Memory B cell (primary cell): ENCODE measurements around the gene PCGF5.
"Not testable (repeated sequence)": the region's sequence is repeated elsewhere in the genome, so short reads cannot be mapped to it uniquely, and the experiment has no call there.

ENCODE experiments used
- ATAC-seq: fragments of 150-1000 bp; cut with Tn5 transposase; 2 replicates; pipeline ENCODE4 v1.10.0; 2021; ENCODE audit warnings: low read depth, mild to moderate bottlenecking, moderate library complexity
- DNase-seq, 2 donors: peaks; one replicate each; pipeline ENCODE4 v3.0.0; 2022; ENCODE audit warnings: low spot score in 2 of 2
- H3K27ac Mint-ChIP-seq: one replicate; pipeline ENCODE4 v1.8.0; 2022; ENCODE audit warnings: mild to moderate bottlenecking, moderate library complexity, mixed read lengths
- H3K27me3 Mint-ChIP-seq: one replicate; pipeline ENCODE4 v1.8.0; 2022; ENCODE audit warnings: mixed read lengths
- H3K36me3 Mint-ChIP-seq: one replicate; pipeline ENCODE4 v1.8.0; 2022; ENCODE audit warnings: mild to moderate bottlenecking, mixed read lengths
- H3K4me1 Mint-ChIP-seq: one replicate; pipeline ENCODE4 v1.8.0; 2022; ENCODE audit warnings: mixed read lengths
- H3K4me3 Mint-ChIP-seq: one replicate; pipeline ENCODE4 v1.8.0; 2022; ENCODE audit warnings: mild to moderate bottlenecking, moderate library complexity, mixed read lengths
- H3K9me3 Mint-ChIP-seq: one replicate; pipeline ENCODE4 v1.8.0; 2022; ENCODE audit warnings: mixed read lengths

The PCGF5 gene

GRCh38 chr10:91220194-91220953 is at the start of gene PCGF5:
PCGF5 (plus strand) TSS chr10:91220663; CDS start chr10:91222872, 2,209 bp downstream.
- H3K9me3 Mint-ChIP-seq, result no peaks in the 10 kb centered on the region
- no peaks in the 10 kb centered on the region for H3K27me3 Mint-ChIP-seq
- DNase-seq (peak; percentile 96 to 97), ATAC-seq (peak; percentile 90)
- H3K4me1 Mint-ChIP-seq, result peaks cover 36% of the 10 kb centered on the region
- H3K27ac Mint-ChIP-seq, result peak within 1 kb of the TSS; percentile 93
- peak within 1 kb of the TSS; percentile 88 for H3K4me3 Mint-ChIP-seq
- peaks cover 2% of the 10 kb centered on the region for H3K36me3 Mint-ChIP-seq

GRCh38 chr10:91171485-91171884 is 49.0 kb upstream of the PCGF5 start:
- Mint-ChIP-seq H3K27ac (peak overlapping the region; percentile 68), H3K36me3 (peaks cover 32% of the 10 kb centered on the region), H3K9me3 (peaks cover 11% of the 10 kb centered on the region), H3K4me1 (peaks cover 34% of the 10 kb centered on the region), H3K27me3 (no peaks in the 10 kb centered on the region), H3K4me3 (no peak overlapping the region)
- ATAC-seq (no peak), DNase-seq (no peak)

- Mint-ChIP-seq H3K4me3 (no peak overlapping the region), H3K27ac (no peak overlapping the region), H3K36me3 (peaks cover 32% of the 10 kb centered on the region), H3K27me3 (no peaks in the 10 kb centered on the region), H3K9me3 (peaks cover 12% of the 10 kb centered on the region), H3K4me1 (peaks cover 34% of the 10 kb centered on the region)
- no peak for DNase-seq
- ATAC-seq, result no peak
These were observed 48.1 kb upstream of the PCGF5 start for GRCh38 chr10:91172348-91172747.

GRCh38 chr10:91185239-91185875 is 35.1 kb upstream of the PCGF5 start:
- Mint-ChIP-seq H3K4me1 (peaks cover 59% of the 10 kb centered on the region), H3K36me3 (peaks cover 25% of the 10 kb centered on the region), H3K4me3 (no peak overlapping the region), H3K9me3 (peaks cover 3% of the 10 kb centered on the region), H3K27ac (peak overlapping the region; percentile 74), H3K27me3 (no peaks in the 10 kb centered on the region)
- ATAC-seq, result no peak
- DNase-seq, result no peak

- Mint-ChIP-seq H3K4me1 (peaks cover 55% of the 10 kb centered on the region), H3K9me3 (peaks cover 3% of the 10 kb centered on the region), H3K27ac (no peak overlapping the region), H3K27me3 (no peaks in the 10 kb centered on the region), H3K4me3 (no peak overlapping the region), H3K36me3 (peaks cover 27% of the 10 kb centered on the region)
- DNase-seq (no peak), ATAC-seq (no peak)
These were observed 33.3 kb upstream of the PCGF5 start for GRCh38 chr10:91187156-91187555.

GRCh38 chr10:91188010-91188409 is 32.5 kb upstream of the PCGF5 start:
- H3K9me3 Mint-ChIP-seq, H3K4me3 Mint-ChIP-seq, DNase-seq, ATAC-seq, H3K27me3 Mint-ChIP-seq, H3K27ac Mint-ChIP-seq: not testable (repeated sequence)
- Mint-ChIP-seq H3K36me3 (peaks cover 28% of the 10 kb centered on the region), H3K4me1 (peaks cover 51% of the 10 kb centered on the region)

GRCh38 chr10:91188889-91189288 is 31.6 kb upstream of the PCGF5 start:
- Mint-ChIP-seq H3K4me1 (peaks cover 51% of the 10 kb centered on the region), H3K4me3 (no peak overlapping the region), H3K9me3 (peaks cover 3% of the 10 kb centered on the region), H3K36me3 (peaks cover 27% of the 10 kb centered on the region), H3K27me3 (no peaks in the 10 kb centered on the region), H3K27ac (peak overlapping the region; percentile 97)
- DNase-seq, result no peak
- no peak for ATAC-seq

- Mint-ChIP-seq H3K4me1 (peaks cover 54% of the 10 kb centered on the region), H3K4me3 (peak overlapping the region; percentile 79), H3K27me3 (no peaks in the 10 kb centered on the region), H3K36me3 (peaks cover 26% of the 10 kb centered on the region), H3K27ac (peak overlapping the region; percentile 97), H3K9me3 (peaks cover 4% of the 10 kb centered on the region)
- ATAC-seq (peak; percentile 71), DNase-seq (no peak)
These were observed 30.0 kb upstream of the PCGF5 start for GRCh38 chr10:91190388-91190870.

- DNase-seq (no peak), ATAC-seq (no peak)
- peaks cover 24% of the 10 kb centered on the region for H3K36me3 Mint-ChIP-seq
- peak overlapping the region; percentile 79 for H3K4me3 Mint-ChIP-seq
- H3K9me3 Mint-ChIP-seq, result peaks cover 4% of the 10 kb centered on the region
- H3K27ac Mint-ChIP-seq, result peak overlapping the region; percentile 97
- H3K27me3 Mint-ChIP-seq, result no peaks in the 10 kb centered on the region
- peaks cover 49% of the 10 kb centered on the region for H3K4me1 Mint-ChIP-seq
These were observed 29.4 kb upstream of the PCGF5 start for GRCh38 chr10:91190876-91191583.

- ATAC-seq (no peak), DNase-seq (no peak)
- Mint-ChIP-seq H3K27me3 (no peaks in the 10 kb centered on the region), H3K36me3 (peaks cover 23% of the 10 kb centered on the region), H3K4me1 (peaks cover 51% of the 10 kb centered on the region), H3K4me3 (no peak overlapping the region), H3K27ac (peak overlapping the region; percentile 97), H3K9me3 (peaks cover 4% of the 10 kb centered on the region)
These were observed 28.9 kb upstream of the PCGF5 start for GRCh38 chr10:91191584-91191919.

- Mint-ChIP-seq H3K4me3 (no peak overlapping the region), H3K4me1 (peaks cover 59% of the 10 kb centered on the region), H3K27me3 (no peaks in the 10 kb centered on the region), H3K9me3 (peaks cover 5% of the 10 kb centered on the region), H3K27ac (peak overlapping the region; percentile 25), H3K36me3 (peaks cover 20% of the 10 kb centered on the region)
- ATAC-seq (no peak), DNase-seq (no peak)
These were observed 25.8 kb upstream of the PCGF5 start for GRCh38 chr10:91194497-91195179.

- DNase-seq (no peak), ATAC-seq (no peak)
- Mint-ChIP-seq H3K27ac (peak overlapping the region; percentile 70), H3K36me3 (peaks cover 19% of the 10 kb centered on the region), H3K9me3 (peaks cover 5% of the 10 kb centered on the region), H3K27me3 (no peaks in the 10 kb centered on the region), H3K4me3 (no peak overlapping the region), H3K4me1 (peaks cover 63% of the 10 kb centered on the region)
These were observed 24.0 kb upstream of the PCGF5 start for GRCh38 chr10:91196268-91197048.

- peak overlapping the region; percentile 70 for H3K27ac Mint-ChIP-seq
- no peak for ATAC-seq
These were observed 23.3 kb upstream of the PCGF5 start for GRCh38 chr10:91197127-91197526.

More at GRCh38 chr10:91197127-91197526, 23.3 kb upstream of the PCGF5 start:
- Mint-ChIP-seq H3K9me3 (peaks cover 5% of the 10 kb centered on the region), H3K4me1 (peaks cover 65% of the 10 kb centered on the region), H3K36me3 (peaks cover 19% of the 10 kb centered on the region), H3K27me3 (no peaks in the 10 kb centered on the region), H3K4me3 (no peak overlapping the region)
- DNase-seq, result no peak
